ENCODE data around the gene IL27RA.
"Not testable (repeated sequence)": the region's sequence is repeated elsewhere in the genome, so short reads cannot be mapped to it uniquely, and the experiment has no call there.

Gene IL27RA

DNA sequence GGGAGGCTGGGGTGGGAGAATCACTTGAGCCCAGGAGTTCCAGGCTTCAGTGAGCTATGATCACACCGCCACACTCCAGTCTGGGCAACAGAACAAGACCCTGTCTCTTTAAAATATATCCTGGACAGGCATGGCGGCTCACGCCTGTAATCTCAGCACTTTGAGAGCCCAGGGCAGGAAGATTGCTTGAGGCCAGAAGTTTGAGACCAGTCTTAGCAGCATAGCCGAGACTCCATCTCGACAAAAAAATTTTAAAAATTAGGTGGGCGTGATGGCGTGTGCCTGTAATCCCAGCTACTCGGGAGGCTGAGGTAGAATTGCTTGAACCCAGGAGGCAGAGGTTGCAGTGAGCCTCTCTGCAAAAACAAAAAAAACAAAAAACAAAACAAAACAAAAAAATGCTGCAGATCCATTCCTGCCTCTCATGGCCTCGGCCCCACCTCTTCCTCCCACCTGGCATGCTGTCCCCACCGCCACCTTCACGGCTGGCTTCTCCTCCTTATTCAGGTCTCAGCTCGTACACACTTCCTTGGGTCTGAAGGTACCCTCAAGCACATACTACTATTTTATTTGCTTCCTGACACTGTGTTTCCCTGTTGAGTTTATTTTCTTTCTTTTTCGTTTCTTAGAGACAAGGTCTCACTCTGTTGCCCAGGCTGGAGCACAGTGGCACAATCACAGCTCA is 30.7 kb upstream of the IL27RA start:
- DNase-seq: no peak

DNA sequence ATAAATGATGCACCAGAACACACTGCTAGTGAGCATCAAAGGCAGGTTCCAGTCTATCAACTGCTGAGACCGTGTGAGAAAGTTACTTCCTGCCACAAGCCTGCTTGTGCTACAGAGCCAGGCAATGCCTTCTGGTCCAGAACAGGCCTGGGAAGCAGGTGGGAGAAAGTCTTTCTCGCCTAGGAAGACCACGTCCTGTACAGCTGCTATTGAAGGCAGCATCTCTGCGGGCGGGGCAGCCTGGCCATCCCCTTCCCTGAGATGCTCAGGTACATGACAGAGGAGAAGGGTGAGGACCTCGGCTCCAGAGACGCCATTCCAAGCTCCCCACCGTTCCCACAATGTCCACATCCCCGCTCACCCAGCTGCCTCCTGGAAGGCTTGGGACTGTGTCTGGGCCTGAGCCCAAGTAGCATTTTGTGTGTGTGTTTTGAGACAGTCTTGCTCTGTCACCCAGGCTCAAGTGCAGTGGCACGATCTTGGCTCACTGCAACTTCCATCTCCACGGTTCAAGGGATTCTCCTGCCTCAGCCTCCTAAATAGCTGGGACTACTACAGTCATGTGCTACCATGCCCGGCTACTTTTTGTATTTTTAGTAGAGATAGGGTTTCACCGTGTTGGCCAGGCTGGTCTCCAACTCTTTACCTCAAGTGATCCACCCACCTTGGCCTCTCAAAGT is 28.9 kb upstream of the IL27RA start:
- no peak for DNase-seq

DNA sequence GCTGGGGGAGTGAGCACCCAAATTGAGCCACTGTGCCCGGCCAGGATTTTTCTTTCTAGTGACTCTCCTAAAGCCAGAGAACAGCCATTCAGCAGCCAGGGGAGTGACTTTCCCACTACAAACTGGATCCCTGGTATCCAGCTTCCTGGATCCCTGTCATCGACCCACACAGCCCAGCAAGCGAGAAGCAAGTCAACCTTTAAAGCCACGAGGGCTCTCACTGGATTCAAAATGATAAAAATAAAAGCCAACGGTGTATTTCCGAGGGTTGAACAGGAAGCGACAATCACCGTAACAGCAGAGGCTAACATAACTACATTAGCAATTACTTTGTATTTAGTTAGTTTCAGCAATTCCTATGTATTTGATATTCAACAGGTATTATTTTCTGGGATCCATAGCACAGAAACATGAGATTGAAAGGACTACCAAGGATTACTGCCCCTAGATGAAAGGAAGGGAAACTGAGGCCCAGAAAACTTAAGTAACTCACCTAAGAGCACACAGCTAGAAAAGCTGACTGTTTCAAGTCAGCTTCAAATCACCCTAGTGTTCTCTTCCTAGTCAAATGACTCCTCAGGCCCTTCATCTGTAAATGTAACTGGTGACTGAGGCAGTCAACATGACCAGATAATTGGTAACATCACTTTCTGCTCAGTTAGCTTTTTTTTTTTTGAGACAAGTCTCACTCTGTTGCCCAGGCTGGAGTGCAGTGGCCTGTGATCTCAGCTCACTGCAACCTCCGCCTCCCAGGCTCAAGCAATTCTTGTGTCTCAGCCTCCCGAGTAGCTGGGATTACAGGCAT is 28.1 kb upstream of the IL27RA start:
- no peak for DNase-seq

DNA sequence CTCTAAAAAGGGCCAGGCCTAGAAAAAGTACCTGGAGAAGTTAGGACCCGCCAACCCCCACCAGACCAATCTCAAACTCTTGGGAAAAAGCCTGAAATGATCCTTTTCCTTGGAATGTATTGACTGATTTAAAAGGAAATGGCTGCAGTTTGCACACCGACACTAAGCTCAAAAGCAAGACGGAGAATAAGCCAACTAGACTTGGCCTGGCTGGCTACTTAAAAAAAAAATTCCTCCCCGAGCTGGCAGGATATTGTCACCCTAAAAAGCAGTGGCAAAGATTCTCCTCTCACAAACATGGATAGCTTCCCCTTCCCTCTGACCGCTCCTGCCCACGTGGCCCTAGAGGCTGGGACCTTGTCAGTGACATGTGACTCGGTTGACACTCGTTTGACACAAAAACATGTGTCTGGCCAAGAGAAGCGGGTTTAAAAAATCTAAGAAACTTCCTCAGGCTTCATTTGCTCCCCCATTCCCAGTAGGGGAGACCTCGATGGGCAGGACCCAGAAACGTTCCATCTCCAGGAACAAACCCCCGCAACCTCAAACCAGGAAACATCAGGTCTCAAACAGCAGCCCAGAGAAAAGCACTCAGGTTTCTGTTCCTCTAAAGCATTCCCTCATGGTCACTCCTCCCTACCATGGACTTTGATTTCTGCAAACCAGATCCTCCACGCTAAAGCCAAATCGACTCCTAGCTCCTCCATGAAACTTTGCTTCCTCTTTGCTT is 26.8 kb upstream of the IL27RA start:
- DNase-seq: no peak

DNA sequence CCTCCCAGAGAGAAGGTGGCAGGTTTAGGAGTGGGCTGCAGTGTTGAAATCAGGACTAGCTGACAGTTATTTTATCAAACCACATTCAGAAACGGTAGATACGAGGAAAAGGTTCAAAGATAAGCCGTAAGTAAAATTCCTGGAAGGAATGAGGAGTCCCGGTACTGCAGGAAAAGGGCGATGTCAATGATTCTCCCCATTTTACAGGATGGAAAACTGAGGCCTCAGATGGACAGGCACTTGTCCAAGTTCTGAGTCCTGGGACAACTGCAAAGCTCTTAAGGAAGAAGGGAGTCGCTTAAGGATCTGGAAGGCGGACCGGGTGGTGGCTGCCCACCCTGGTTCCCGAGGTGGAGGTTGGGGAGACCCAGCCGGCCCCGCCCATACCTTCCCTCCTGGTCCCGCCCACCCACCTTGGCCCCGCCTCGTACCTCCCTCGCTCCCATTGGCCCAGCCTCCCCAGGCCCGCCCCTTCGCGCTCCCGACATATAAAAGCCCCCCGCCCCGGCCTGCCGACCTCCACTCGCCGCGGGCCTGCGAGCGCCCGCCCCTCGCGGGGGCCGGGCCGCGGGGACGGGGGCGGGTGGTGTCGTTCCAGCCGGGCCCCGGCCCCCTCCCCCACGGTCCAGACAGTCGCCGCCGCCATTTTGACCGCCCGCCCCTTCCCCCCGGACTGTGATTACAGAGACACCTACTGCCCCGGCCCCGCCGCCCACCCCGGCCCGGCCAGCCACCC is 26.0 kb upstream of the IL27RA start:
- DNase-seq: peak; percentile 80

DNA sequence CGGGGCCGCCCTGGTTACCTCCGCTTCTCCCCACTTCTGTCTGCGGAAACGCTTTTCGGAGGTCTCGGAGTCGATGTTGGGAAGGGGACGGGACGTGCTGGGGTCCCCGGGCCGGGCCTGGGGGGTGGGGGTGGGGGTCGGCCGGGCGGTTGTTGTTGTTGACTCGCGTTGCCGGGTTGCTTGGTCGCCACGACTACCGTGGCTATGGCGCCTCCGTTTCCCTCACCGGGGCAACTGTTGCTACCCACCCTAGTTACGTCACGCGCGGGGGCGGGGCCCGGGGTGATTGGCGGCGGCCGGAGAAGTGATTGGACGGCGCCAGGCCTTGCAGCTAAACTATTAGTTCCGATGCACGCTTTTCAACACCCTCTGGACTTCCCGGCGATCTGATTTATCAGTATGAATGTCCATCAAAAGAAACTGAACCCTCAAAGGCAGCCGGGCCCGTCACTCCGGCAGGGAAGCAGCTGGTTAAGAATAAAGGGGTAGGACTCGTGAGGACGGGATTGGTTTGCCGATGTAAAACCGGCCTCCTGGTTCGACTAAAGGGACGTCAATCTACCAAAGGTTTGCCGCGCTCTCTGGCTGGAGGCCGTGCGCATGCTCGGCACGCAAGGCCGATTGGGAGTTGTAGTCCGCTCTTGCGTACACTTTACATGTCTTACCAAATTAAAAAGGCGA is 25.3 kb upstream of the IL27RA start, which contains the start of gene RFX1:
Gene RFX1 (minus strand): TSS at position 236 of the 681 bp plus-strand sequence. CDS start 12,477 bp downstream, outside the sequence.
- peak; percentile 100 for DNase-seq

DNA sequence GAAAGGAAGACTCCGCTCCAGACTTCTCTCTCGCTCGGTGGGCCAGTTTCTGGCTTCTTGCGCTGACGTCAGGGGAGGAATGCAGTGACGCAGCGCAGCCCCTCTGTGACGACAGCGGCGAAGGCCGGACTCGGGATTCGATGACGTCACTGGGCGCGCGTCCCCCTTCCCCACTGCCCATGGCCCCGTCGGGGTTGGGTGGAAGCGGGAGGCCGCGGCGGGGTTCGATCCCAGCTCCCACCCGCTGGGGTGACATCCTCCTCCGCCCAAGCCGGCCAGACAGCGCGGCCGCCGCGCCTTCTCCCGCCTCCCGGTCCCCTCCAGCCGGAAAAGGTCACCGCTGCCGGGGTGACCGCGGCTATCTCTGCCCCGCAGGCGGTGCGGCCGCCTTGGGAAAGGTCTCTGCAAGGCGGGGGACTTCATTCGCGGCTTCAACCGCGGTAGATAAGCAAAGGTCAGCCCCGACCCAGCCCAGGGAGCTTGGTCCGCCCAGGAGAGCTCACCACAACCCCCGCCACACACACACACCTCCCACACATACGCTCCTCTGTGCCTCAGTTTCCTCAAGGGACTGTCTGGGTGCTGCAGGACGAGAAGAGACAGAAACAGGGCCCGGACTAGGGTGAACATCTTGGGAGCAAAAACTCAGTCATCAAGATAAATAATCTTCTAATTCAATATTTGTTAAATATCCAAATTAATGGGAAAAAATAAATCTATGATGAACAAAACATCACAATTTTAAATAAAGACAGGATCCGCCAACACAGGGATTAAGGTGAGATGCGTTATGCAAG is 24.6 kb upstream of the IL27RA start:
- DNase-seq: peak; percentile 97

DNA sequence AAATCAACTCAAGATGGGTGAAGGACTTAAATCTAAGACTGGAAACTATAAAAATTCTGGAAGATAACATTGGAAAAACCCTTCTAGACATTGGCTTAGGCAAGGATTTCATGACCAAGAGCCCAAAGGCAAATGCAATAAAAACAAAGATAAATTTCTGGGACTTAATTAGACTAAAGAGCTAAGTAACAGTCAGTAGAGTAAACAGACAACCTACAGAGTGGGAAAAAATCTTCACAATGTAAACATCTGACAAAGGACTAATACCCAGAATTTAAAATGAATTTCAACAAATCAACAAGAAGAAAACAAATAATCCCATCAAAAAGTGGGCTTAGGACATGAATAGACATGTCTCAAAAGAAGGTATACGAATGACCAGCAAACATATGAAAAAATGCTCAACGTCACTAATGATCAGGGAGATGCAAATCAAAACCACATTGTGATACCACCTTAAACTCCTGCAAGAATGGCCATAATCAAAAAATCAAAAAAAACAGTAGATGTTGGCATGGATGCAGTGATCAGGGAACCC is 19.1 kb upstream of the IL27RA start:
- no peak for DNase-seq

DNA sequence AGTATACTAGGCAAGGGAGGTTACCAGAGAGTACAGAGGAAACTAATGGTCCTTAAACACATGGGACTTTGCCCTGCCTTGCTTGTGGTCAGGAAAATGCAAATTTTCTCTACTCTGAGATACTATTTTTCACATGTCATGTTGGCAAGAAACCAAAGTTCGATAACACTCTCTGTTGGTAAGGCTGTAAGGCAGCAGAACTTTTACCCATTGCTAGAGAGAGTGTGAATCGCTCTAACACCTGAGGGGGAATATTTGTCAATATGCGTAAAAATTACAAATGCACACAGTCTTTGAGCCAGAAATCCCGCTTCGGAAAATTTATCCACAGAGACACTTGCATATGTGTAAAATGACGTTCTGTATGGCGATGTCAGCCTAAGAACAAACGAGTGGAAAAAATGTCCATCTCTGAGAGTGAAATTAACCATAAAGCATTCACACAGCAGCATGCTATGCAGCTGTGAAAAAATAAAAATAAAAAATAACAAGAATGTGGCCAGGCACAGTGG is 16.0 kb upstream of the IL27RA start:
- no peak for DNase-seq

DNA sequence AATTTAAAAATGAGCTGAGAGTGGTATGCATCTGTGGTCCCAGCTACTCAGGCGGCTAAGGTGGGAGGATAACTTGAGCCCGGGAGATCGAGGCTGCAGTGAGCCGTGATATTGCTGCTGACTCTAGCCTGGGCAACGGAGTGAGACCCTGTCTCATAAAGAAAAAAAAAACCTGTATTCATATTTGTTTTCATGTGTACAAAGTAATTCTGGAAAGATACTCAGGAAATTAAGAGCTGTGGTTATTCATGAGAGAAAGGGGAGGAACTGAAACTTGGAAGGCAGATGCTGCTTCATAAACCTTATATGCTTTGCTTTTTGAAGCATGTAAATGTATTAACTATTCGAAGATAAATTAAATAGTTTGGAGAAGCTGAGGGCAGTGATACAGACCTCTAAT is 12.5 kb upstream of the IL27RA start:
- DNase-seq: no peak

DNA sequence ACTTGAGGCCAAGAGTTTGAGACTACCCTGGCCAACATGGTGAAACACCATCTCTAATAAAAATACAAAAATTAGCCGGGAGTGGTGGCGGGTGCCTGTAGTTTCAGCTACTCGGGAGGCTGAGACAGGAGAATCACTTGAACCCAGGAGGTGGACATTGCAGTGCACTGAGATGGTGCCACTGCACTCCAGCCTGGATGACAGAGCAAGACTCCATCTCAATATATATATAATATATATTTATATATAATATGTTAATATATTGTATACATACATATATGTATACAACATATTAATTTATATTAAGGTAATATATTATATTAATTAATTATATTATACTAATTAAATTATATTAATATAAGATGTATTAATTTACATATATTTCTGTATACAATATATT is 11.8 kb upstream of the IL27RA start:
- DNase-seq: not testable (repeated sequence)

DNA sequence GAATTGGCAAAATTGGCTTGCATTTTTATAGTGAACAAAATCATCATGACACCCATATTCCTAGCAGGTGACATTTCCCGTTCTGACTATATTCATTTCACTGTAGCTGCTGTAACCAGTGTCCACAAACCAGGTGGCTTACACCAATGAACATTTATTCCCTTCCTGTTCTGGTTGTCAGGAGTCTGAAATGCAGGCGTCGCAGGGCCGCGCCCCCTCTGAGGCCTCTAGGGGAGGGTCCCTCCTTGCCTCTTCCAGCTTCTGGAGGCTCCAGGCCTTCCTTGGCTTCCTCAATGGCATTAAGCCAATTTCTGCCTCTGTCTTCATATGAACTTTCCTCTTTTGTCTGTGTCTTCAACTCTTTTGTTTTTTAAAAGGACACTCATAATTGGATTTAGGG is 10.1 kb upstream of the IL27RA start:
- no peak for DNase-seq

DNA sequence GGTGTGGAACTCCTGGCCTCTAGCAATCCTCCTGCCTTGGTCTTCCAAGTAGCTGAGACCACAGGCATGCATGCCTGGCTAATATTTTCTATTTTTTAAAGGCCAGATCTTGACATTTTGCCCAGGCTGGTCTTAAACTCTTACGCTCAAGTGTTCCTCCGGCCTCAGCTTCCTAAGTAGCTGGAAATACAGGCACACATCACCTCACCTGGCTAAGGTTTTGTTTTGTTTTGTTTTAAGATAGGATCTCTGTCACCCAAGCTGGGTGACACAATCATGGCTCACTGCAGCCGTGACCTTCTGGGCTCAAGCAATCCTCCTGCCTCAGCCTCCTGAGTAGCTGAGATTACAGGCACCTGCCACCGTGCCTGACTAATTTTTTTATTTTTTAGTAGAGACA is 9.1 kb upstream of the IL27RA start:
- no peak for DNase-seq

DNA sequence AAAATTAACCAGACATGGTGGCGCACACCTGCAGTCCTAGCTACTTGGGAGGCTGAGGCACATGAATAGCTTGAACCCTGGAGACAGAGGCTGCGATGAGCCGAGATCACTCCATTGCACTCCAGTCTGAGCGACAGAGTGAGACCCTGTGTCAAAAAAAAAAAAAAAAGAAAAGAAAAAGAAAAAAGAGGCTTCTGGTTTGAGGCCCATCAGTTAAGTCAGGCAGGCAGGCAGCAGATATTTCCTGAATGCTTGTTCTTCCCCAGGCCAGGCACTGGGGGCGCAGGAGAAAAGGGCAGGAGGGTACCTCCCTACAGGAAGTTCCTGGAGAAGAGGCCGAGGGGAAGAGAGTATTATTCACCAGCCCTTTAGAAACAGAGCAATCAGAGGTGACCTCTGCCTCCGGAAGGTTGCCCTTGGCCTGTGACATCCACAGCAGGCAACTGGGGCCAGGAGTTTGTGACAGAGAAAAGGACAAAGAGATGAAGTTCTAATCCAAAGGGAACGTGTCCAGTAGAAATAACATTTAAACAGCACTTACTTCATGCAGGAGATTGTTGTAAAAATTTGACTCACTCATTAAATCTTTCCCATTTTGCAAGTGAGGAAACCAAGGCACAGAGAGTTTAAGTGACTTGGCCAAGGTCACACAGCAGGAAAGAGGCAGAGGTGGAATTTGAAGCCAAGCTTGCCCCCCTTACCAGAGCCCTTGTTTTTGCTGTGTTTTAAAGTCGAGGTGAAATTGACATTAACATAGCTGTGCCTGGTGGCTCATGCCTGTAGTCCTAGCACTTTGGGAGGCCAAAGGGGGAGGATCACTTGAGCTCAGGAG is 7.9 kb upstream of the IL27RA start:
- no peak for DNase-seq

DNA sequence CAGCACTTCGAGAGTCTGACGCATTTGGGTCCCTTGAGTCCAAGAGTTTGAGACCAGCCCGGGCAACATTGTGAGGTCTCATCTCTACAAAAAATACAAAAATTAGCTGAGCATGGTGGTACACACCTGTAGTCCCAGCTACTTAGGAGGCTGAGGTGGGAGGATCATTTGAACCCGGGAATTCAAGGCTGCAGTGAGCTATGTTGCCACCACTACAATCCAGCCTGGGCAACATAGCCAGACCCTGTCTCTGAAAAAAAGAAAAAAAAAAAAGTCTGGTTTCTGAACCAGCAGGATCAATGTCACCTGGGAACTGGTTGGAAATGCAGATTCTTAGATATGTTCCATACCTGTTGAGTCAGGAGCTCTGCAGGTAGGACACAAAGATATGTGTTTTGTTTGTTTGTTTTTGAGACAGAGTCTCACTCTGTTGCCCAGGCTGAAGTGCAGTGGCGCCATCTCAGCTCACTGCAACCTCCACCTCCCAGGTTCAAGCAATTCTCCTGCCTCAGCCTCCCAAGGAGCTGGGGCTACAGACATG is 4.8 kb upstream of the IL27RA start:
- not testable (repeated sequence) for DNase-seq

DNA sequence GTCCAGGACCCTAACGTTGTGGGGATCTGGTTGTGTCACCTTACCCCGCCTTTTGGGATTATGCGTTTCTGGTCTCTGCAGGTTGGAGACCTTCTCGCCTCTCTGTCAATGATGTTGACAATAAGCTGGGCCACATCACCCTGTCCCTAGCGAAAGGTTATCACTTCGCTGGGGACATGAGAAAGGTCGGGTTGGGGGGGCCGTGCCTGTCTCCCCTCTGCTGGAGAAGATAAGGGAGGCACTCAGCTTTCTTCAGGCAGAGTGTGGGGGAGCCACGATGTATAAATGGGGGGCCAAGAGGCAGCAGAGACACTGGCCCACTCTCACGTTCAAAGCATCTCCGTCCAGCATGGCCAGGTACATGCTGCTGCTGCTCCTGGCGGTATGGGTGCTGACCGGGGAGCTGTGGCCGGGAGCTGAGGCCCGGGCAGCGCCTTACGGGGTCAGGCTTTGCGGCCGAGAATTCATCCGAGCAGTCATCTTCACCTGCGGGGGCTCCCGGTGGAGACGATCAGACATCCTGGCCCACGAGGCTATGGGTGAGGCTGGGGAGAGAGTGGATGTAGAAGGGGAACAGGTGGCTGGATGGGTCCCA is 3.6 kb upstream of the IL27RA start, which contains the start of gene RLN3:
Gene RLN3 (plus strand): TSS at position 293 of the 595 bp plus-strand sequence. CDS start 57 bp downstream, at position 350.
- no peak for DNase-seq

DNA sequence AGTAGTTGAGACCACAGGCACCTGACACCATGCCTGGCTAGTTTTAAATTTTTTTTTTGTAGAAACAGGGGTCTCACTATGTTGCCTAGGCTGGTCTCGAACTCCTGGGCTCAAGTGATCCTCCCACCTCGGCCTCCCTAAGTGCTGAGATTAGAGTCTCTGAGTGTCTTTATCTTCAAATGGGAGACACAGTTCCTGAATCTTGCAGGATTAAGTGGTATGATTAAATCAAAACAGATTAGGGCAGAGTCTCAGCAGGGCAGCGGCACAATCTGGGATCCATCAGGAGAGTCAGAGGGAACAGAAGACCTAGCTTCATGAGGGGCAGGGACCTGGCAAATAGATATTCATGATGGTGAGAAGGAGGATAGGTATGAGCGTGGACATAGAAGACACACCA is 2.7 kb upstream of the IL27RA start:
- no peak for DNase-seq

DNA sequence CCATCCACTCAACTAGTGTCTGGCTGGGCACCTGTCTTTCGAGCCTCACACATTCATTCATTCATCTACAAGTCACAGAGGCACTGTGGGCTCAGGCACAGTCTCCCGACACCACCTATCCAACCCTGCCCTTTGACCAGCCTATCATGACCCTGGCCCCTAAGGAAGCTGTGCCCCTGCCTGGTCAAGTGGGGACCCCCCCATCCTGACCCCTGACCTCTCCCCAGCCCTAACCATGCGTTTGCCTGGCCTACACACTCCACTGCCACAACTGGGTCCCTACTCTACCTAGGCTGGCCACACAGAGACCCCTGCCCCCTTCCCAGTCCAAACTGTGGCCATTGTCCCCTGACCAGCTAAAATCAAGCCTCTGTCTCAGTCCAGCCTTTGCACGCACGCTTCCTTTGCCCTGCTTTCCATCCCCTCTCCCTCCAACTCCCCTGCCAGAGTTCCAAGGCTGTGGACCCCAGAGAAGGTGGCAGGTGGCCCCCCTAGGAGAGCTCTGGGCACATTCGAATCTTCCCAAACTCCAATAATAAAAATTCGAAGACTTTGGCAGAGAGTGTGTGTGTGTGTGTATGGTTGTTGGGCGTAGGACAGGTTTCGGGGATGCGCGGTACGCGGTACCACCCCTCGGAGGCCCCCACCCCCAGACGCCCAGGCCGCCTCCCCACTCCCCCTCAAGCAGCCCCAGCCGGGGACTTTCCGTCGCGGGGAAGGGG is 404 bp upstream of the IL27RA start:
- DNase-seq: no peak

All from NCI-H1092 treated with DMSO at 0.1 percent for 48 hours (cell line).